Loucy (cell line): ENCODE data around the gene CDH9.

Experiments used
- CTCF ChIP-seq: fragments of 200-600 bp; sonication (generic); conservative IDR thresholded peaks from 2 replicates; pipeline ENCODE4 v1.5.1; 2014; ENCODE audit warnings: mild to moderate bottlenecking, antibody characterized with exemption, low read length
- EZH2phosphoT487 ChIP-seq: fragments of 200-600 bp; IDR thresholded peaks from 2 replicates; pipeline ENCODE4 v1.6.1; 2018; ENCODE audit warnings: antibody characterized with exemption, mild to moderate bottlenecking, moderate library complexity, borderline replicate concordance

DNA sequence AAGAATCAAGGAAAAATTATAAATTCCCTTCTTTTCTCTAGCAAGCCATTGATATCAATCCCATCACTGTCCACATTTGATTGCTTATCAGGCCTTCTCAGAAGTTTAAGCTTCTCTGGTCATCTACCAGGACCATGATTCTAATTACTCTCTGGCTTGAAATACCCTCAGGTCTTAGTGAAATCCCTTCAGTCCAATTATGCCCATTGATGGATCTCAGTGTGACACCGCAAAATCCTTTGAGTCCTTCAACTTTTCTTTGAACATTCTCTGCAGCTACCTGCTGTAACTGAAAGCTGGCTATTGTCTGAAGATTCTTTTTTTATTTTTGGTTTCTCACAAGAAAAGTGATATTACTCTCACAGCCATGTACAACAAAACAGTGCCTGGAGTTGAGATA lies 3.0 kb upstream of the CDH9 start:
- no peak for TF ChIP-seq CTCF
- no peak for TF ChIP-seq EZH2phosphoT487
